Activated naive CD4-positive, alpha-beta T cell treated with anti-CD3 and anti-CD28 coated beads, Interleukin-2, amount 10 ng/mL, durations not matched to agents 5 hours and 36 hours (primary cell): ENCODE measurements around the gene NDUFA9. TPM values are rescaled to one million over a fixed set of nuclear protein-coding genes. Genes with fewer than 3 reads are reported as not detected.

ENCODE experiments used
- total RNA-seq, 2 experiments: library from RNA; stranded (reverse); gene quantifications; one replicate each; pipeline ENCODE4 v1.2.3, GENCODE V29; 2021

The NDUFA9 gene
- total RNA-seq, result 10 to 100 TPM; 82.3 to 82.6 TPM

GRCh38 chr12:4648501-4649357 lies at the start of gene NDUFA9, which contains the start of gene AKAP3:
TSS of gene NDUFA9 (plus strand) at chr12:4649114. CDS start at chr12:4649127, 13 bp downstream.
TSS of gene AKAP3 (minus strand) at chr12:4649051. CDS start at chr12:4638196, 10,855 bp downstream.

Other genes starting within 250 kb of the NDUFA9 start
- gene FGF6, start 203.3 kb upstream of the NDUFA9 start, total RNA-seq, result not detected
- 10 to 100 TPM; 30.3 to 35.5 TPM for gene RAD51AP1, start 110.2 kb upstream of the NDUFA9 start, total RNA-seq
- 10 to 100 TPM; 28.0 to 30.1 TPM for gene DYRK4, start 86.9 kb upstream of the NDUFA9 start, total RNA-seq
- 1 to 10 TPM; 1.8 to 2.3 TPM for gene AKAP3, start 63 bp upstream of the NDUFA9 start, total RNA-seq
- under 1 TPM in 1 of 2 experiments, not detected in 1; 0.14 TPM for gene GALNT8, start 71.3 kb downstream of the NDUFA9 start, total RNA-seq